ENCODE measurements around the gene PPP1R3A.

The PPP1R3A gene

GRCh38 chr7:113921363-113921762, 2.6 kb upstream of the PPP1R3A start:
- H3K27me3 ChIP-seq: no peaks in the 10 kb centered on the region
- TF ChIP-seq CTCF (IDR thresholded peaks at IDR 0.05; ENCODE audit: low read depth, low read length): no peak
- H3K4me3 ChIP-seq (ENCODE audit: low read depth, low read length): no peak overlapping the region
- H3K36me3 ChIP-seq: no peaks in the 10 kb centered on the region
- no peaks in the 10 kb centered on the region for H3K9me3 ChIP-seq
- H3K4me1 ChIP-seq: no peaks in the 10 kb centered on the region
- DNase-seq: no peak

- no peak overlapping the region for H3K4me3 ChIP-seq (ENCODE audit: low read depth, low read length)
- no peaks in the 10 kb centered on the region for H3K4me1 ChIP-seq
- no peaks in the 10 kb centered on the region for H3K36me3 ChIP-seq
- TF ChIP-seq CTCF (IDR thresholded peaks at IDR 0.05; ENCODE audit: low read depth, low read length): no peak
- no peaks in the 10 kb centered on the region for H3K9me3 ChIP-seq
- DNase-seq: no peak
- H3K27me3 ChIP-seq: no peaks in the 10 kb centered on the region
Observed at GRCh38 chr7:113917840-113918239, 969 bp downstream of the PPP1R3A start.

GRCh38 chr7:113915956-113916355, 2.9 kb downstream of the PPP1R3A start:
- Histone ChIP-seq H3K4me3 (ENCODE audit: low read depth, low read length) (no peak overlapping the region), H3K9me3 (no peaks in the 10 kb centered on the region), H3K36me3 (no peaks in the 10 kb centered on the region), H3K27me3 (no peaks in the 10 kb centered on the region), H3K4me1 (no peaks in the 10 kb centered on the region)
- no peak for TF ChIP-seq CTCF (IDR thresholded peaks at IDR 0.05; ENCODE audit: low read depth, low read length)
- no peak for DNase-seq

- no peak overlapping the region for H3K4me3 ChIP-seq (ENCODE audit: low read depth, low read length)
- H3K4me1 ChIP-seq: no peaks in the 10 kb centered on the region
- DNase-seq: no peak
- H3K27me3 ChIP-seq: no peaks in the 10 kb centered on the region
- H3K36me3 ChIP-seq: no peaks in the 10 kb centered on the region
- H3K9me3 ChIP-seq: no peaks in the 10 kb centered on the region
- no peak for TF ChIP-seq CTCF (IDR thresholded peaks at IDR 0.05; ENCODE audit: low read depth, low read length)
Observed at GRCh38 chr7:113912876-113913275, 5.9 kb downstream of the PPP1R3A start.

GRCh38 chr7:113907617-113908016, 11.2 kb downstream of the PPP1R3A start:
- no peaks in the 10 kb centered on the region for H3K4me1 ChIP-seq
- no peaks in the 10 kb centered on the region for H3K27me3 ChIP-seq
- no peaks in the 10 kb centered on the region for H3K36me3 ChIP-seq
- no peak for TF ChIP-seq CTCF (IDR thresholded peaks at IDR 0.05; ENCODE audit: low read depth, low read length)
- DNase-seq: no peak
- H3K4me3 ChIP-seq (ENCODE audit: low read depth, low read length): no peak overlapping the region
- H3K9me3 ChIP-seq: no peaks in the 10 kb centered on the region

GRCh38 chr7:113904521-113904920, 14.3 kb downstream of the PPP1R3A start:
- H3K4me1 ChIP-seq: no peaks in the 10 kb centered on the region
- no peak overlapping the region for H3K4me3 ChIP-seq (ENCODE audit: low read depth, low read length)
- no peaks in the 10 kb centered on the region for H3K9me3 ChIP-seq
- TF ChIP-seq CTCF (IDR thresholded peaks at IDR 0.05; ENCODE audit: low read depth, low read length): no peak
- H3K27me3 ChIP-seq: no peaks in the 10 kb centered on the region
- H3K36me3 ChIP-seq: no peaks in the 10 kb centered on the region
- no peak for DNase-seq

Data from BE2C (cell line).